Measurements from ENCODE around the gene CHPT1. TPM values are rescaled to one million over a fixed set of nuclear protein-coding genes. Genes with fewer than 3 reads are reported as not detected.

The CHPT1 gene
- total and polyA plus RNA-seq, 2 experiments from 2014 or later = 22.2 to 23.0 TPM

GRCh38 chr12:101772012-101772775, 74.8 kb downstream of the CHPT1 start:
- no peak overlapping the region for H3K27ac ChIP-seq (ENCODE audit: low read depth)
- peaks cover 9% of the 10 kb centered on the region; the same call in 1 of the 2 replicates for H3K36me3 ChIP-seq (ENCODE audit: insufficient read depth)
- Mint-ChIP-seq H3K4me3 (no peak overlapping the region), H3K27me3 (ENCODE audit: insufficient read depth, low read depth, poor library complexity) (no peaks in the 10 kb centered on the region), H3K9me3 (no peaks in the 10 kb centered on the region), H3K27ac (no peak overlapping the region), H3K36me3 (ENCODE audit: low read depth) (peaks cover 24% of the 10 kb centered on the region; the same call in 2 of the 3 replicates), H3K4me1 (no peaks in the 10 kb centered on the region)
- H3K79me2 ChIP-seq (replicated peaks; ENCODE audit: insufficient read depth) = no peaks in the 10 kb centered on the region
- H3K4me2 ChIP-seq = no peak overlapping the region
- DNase-seq (ENCODE audit: low spot score) (no peak), ATAC-seq (no peak)
- TF ChIP-seq EZH2phosphoT487 (IDR thresholded peaks at IDR 0.05; ENCODE audit: unreplicated experiment) (no peak), JUNB (IDR thresholded peaks at IDR 0.05; ENCODE audit: unreplicated experiment) (no peak), ZNF331 (CRISPR knock-in tag; IDR thresholded peaks at IDR 0.05; ENCODE audit: low read depth) (no peak), ETS1 (IDR thresholded peaks at IDR 0.05) (no peak), POLR2AphosphoS5 (IDR thresholded peaks at IDR 0.05; ENCODE audit: low read depth) (no peak), NANOG (IDR thresholded peaks at IDR 0.05; ENCODE audit: borderline replicate concordance) (no peak), STAT1 (IDR thresholded peaks at IDR 0.05; ENCODE audit: unreplicated experiment) (no peak), ZNF114 (CRISPR knock-in tag; IDR thresholded peaks at IDR 0.05) (no peak), CREB1 (CRISPR knock-in tag; IDR thresholded peaks at IDR 0.05; ENCODE audit: low read depth) (no peak), REST (IDR thresholded peaks at IDR 0.05; ENCODE audit: unreplicated experiment) (no peak), CTCF (conservative IDR thresholded peaks at IDR 0.05; ENCODE audit: low read depth in 2 of 2) (no peak), ZNF462 (CRISPR knock-in tag; IDR thresholded peaks at IDR 0.05) (no peak), EZH2 (IDR thresholded peaks at IDR 0.05; ENCODE audit: low read depth, unreplicated experiment) (no peak)
- H3K9me2 ChIP-seq (ENCODE audit: insufficient read depth) = no peaks in the 10 kb centered on the region
- H4K20me1 ChIP-seq (replicated peaks; ENCODE audit: insufficient read depth) = peaks cover 5% of the 10 kb centered on the region
- no peaks in the 10 kb centered on the region for H3K27me3 ChIP-seq (ENCODE audit: insufficient read depth)
- H2AFZ ChIP-seq = no peak overlapping the region
- H3K4me1 ChIP-seq (ENCODE audit: insufficient read depth) = no peaks in the 10 kb centered on the region
- no peaks in the 10 kb centered on the region for H3F3A ChIP-seq (replicated peaks; ENCODE audit: low read depth)
- no peak overlapping the region for H3K4me3 ChIP-seq
